Measurements from ENCODE around the gene TMEM203.
"Not testable (repeated sequence)": the region's sequence is repeated elsewhere in the genome, so short reads cannot be mapped to it uniquely, and the experiment has no call there.

The TMEM203 gene

GRCh38 chr9:137205126-137206069 is at the start of gene TMEM203, which contains the start of gene NDOR1:
TMEM203 (minus strand) TSS chr9:137205648; CDS start chr9:137205414, 234 bp downstream.
NDOR1 (plus strand) TSS chr9:137205700; CDS start chr9:137205778, 78 bp downstream.
- DNase-seq: peak; percentile 82 to 93 (median 88)

GRCh38 chr9:137254624-137255447 is 49.4 kb upstream of the TMEM203 start, which contains the start of gene NELFB:
NELFB (plus strand) TSS chr9:137255327.
- peak; percentile 93 to 97 (median 95) for DNase-seq

- no peak for DNase-seq
These were observed 48.5 kb upstream of the TMEM203 start for GRCh38 chr9:137253717-137254623.

- DNase-seq: no peak
These were observed 47.4 kb upstream of the TMEM203 start for GRCh38 chr9:137252555-137253506.

- DNase-seq: no peak
These were observed 46.2 kb upstream of the TMEM203 start for GRCh38 chr9:137251490-137252268.

- DNase-seq: no peak
These were observed 45.7 kb upstream of the TMEM203 start, which contains the start of gene STPG3 for GRCh38 chr9:137251194-137251461. STPG3 (plus strand) TSS chr9:137251286; CDS start chr9:137251287, 1 bp downstream.

- no peak for DNase-seq
These were observed 45.1 kb upstream of the TMEM203 start for GRCh38 chr9:137250329-137251193.

- DNase-seq: no peak
These were observed 42.4 kb upstream of the TMEM203 start for GRCh38 chr9:137247916-137248175.

- no peak for DNase-seq
These were observed 41.9 kb upstream of the TMEM203 start for GRCh38 chr9:137247135-137247915.

GRCh38 chr9:137245450-137246421 is 40.3 kb upstream of the TMEM203 start:
- no peak for DNase-seq

GRCh38 chr9:137244486-137245449 is 39.3 kb upstream of the TMEM203 start:
- DNase-seq: no peak

GRCh38 chr9:137243626-137244485 is 38.4 kb upstream of the TMEM203 start:
- DNase-seq: no peak

- DNase-seq: not testable (repeated sequence)
These were observed 37.8 kb upstream of the TMEM203 start for GRCh38 chr9:137243266-137243625.

- DNase-seq: no peak
These were observed 37.1 kb upstream of the TMEM203 start for GRCh38 chr9:137242269-137243203.

Data from activated CD4-positive, CD25-positive, alpha-beta regulatory T cell (primary cell).